Gastroesophageal sphincter (tissue), 3 donors: Measurements from ENCODE around the gene IMMP2L.

ENCODE experiments used
- POLR2AphosphoS5 ChIP-seq: sonication (generic); formaldehyde crosslinking; IDR thresholded peaks from one replicate; pipeline ENCODE4 v1.6.1; 2017; ENCODE audit warnings: antibody characterized with exemption
- TF ChIP-seq, protein P1 (sequence below), 4 experiments: fragments of 200-600 bp in 2 of 4; fragments of 450-650 bp in 2 of 4; sonication (generic) in 1 of 4; IDR thresholded peaks; one replicate each; pipeline ENCODE4 v1.5.1; 2017 to 2019; ENCODE audit warnings: antibody characterized with exemption in 4 of 4, mild to moderate bottlenecking in 2 of 4, moderate library complexity in 2 of 4

DNA sequence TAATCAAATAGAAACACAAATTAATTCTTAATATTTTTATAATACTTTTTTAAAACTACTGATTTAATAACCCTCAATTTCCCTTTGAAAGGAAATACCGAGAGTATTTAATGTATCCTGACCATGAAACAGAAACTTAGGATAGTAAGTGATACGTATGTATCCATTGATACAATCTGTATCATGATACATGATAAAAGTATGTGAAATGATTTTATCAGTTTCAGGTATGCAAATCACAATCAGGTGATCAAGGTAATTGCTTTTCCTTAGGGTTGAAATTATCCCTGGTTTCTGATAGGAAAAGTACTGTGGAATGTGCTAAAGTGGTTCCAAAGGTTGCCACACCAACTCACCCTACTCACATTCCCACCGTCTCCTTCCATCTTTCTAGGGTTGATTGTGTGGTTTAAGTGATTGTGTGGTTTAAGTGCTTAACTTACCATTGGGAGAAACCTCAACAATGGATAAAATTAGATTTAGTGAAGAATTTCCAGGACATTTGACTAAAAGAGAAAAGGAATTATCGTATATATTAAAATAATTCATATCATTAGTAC, 333.0 kb downstream of the IMMP2L start:
- TF ChIP-seq POLR2AphosphoS5, result no peak
- TF ChIP-seq, protein P1, sequence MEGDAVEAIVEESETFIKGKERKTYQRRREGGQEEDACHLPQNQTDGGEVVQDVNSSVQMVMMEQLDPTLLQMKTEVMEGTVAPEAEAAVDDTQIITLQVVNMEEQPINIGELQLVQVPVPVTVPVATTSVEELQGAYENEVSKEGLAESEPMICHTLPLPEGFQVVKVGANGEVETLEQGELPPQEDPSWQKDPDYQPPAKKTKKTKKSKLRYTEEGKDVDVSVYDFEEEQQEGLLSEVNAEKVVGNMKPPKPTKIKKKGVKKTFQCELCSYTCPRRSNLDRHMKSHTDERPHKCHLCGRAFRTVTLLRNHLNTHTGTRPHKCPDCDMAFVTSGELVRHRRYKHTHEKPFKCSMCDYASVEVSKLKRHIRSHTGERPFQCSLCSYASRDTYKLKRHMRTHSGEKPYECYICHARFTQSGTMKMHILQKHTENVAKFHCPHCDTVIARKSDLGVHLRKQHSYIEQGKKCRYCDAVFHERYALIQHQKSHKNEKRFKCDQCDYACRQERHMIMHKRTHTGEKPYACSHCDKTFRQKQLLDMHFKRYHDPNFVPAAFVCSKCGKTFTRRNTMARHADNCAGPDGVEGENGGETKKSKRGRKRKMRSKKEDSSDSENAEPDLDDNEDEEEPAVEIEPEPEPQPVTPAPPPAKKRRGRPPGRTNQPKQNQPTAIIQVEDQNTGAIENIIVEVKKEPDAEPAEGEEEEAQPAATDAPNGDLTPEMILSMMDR (IDR thresholded peaks at IDR 0.05), result no peak
